GM23338 (cell line): ENCODE data around the gene TCERG1L. TPM values are rescaled to one million over a fixed set of nuclear protein-coding genes. Genes with fewer than 3 reads are reported as not detected.

Source experiments
- ATAC-seq: fragments of 200-7000 bp; cut with Tn5 transposase; 3 replicates; pipeline ENCODE4 v1.9.1; 2020
- DNase-seq: peaks from one replicate; pipeline ENCODE4 v3.0.0-alpha.2; 2015; ENCODE audit warnings: low spot score
- H2AFZ ChIP-seq: fragments of 200-600 bp; sonication (generic); 2 replicates; pipeline ENCODE4 v1.8.0; 2016; ENCODE audit warnings: antibody characterized with exemption, mild to moderate bottlenecking, moderate library complexity
- H3F3A ChIP-seq: fragments of 200-600 bp; sonication (generic); replicated peaks from 2 replicates; pipeline ENCODE4 v1.8.0; 2017; ENCODE audit warnings: antibody characterized with exemption, mixed run types, low read depth
- H3K27ac ChIP-seq: fragments of 200-600 bp; sonication (generic); 2 replicates; pipeline ENCODE4 v1.6.1; 2016; ENCODE audit warnings: low read depth
- H3K27me3 ChIP-seq: fragments of 200-600 bp; sonication (generic); 2 replicates; pipeline ENCODE4 v1.8.0; 2016; ENCODE audit warnings: mild to moderate bottlenecking, mixed run types, moderate library complexity; ENCODE audit not compliant: insufficient read depth
- H3K36me3 ChIP-seq: fragments of 200-600 bp; sonication (generic); 2 replicates; pipeline ENCODE4 v1.8.0; 2016; ENCODE audit warnings: mild to moderate bottlenecking; ENCODE audit not compliant: insufficient read depth
- H3K4me1 ChIP-seq: fragments of 200-600 bp; sonication (generic); 2 replicates; pipeline ENCODE4 v1.8.0; 2016; ENCODE audit warnings: mild to moderate bottlenecking, moderate library complexity; ENCODE audit not compliant: insufficient read depth
- H3K4me2 ChIP-seq: fragments of 200-600 bp; sonication (generic); 2 replicates; pipeline ENCODE4 v1.7.1; 2017; ENCODE audit warnings: mixed run types
- H3K4me3 ChIP-seq: fragments of 200-600 bp; sonication (generic); 2 replicates; pipeline ENCODE4 v1.6.1; 2016; ENCODE audit warnings: mixed run types
- H3K79me2 ChIP-seq: fragments of 200-600 bp; sonication (generic); replicated peaks from 2 replicates; pipeline ENCODE4 v1.8.0; 2017; ENCODE audit warnings: mild to moderate bottlenecking; ENCODE audit not compliant: insufficient read depth
- H3K9me2 ChIP-seq: fragments of 200-600 bp; sonication (generic); 2 replicates; pipeline ENCODE4 v1.8.0; 2017; ENCODE audit not compliant: insufficient read depth
- H4K20me1 ChIP-seq: fragments of 200-600 bp; sonication (generic); replicated peaks from 2 replicates; pipeline ENCODE4 v1.8.0; 2017; ENCODE audit warnings: mild to moderate bottlenecking; ENCODE audit not compliant: insufficient read depth
- H3K27ac Mint-ChIP-seq: 2 replicates; pipeline ENCODE4 v1.8.0; 2020; ENCODE audit warnings: inconsistent platforms, mild to moderate bottlenecking, moderate library complexity, mixed read lengths
- H3K27me3 Mint-ChIP-seq: 3 replicates; pipeline ENCODE4 v1.8.0; 2022; ENCODE audit warnings: low read depth, mild to moderate bottlenecking, moderate library complexity, mixed read lengths, inconsistent platforms; ENCODE audit not compliant: insufficient read depth, poor library complexity
- H3K36me3 Mint-ChIP-seq: 3 replicates; pipeline ENCODE4 v1.8.0; 2021; ENCODE audit warnings: low read depth, mild to moderate bottlenecking, inconsistent platforms, moderate library complexity, mixed read lengths
- H3K4me1 Mint-ChIP-seq: 3 replicates; pipeline ENCODE4 v1.8.0; 2020; ENCODE audit warnings: mild to moderate bottlenecking, inconsistent platforms, mixed read lengths
- H3K4me3 Mint-ChIP-seq: 3 replicates; pipeline ENCODE4 v1.8.0; 2021; ENCODE audit warnings: moderate library complexity, mild to moderate bottlenecking, inconsistent platforms, mixed read lengths
- H3K9me3 Mint-ChIP-seq: 3 replicates; pipeline ENCODE4 v1.8.0; 2020; ENCODE audit warnings: moderate library complexity, mild to moderate bottlenecking, inconsistent platforms, mixed read lengths
- CREB1 ChIP-seq: fragments of 250-450 bp; sonication (Bioruptor Pico); IDR thresholded peaks from 2 replicates; pipeline ENCODE4 v1.5.0; 2020; ENCODE audit warnings: low read depth, mild to moderate bottlenecking, moderate library complexity
- EZH2 ChIP-seq: fragments of 200-600 bp; sonication (generic); IDR thresholded peaks from one replicate; pipeline ENCODE4 v1.8.0; 2017; ENCODE audit warnings: antibody characterized with exemption, mild to moderate bottlenecking, low read depth; ENCODE audit not compliant: unreplicated experiment
- EZH2phosphoT487 ChIP-seq: fragments of 200-600 bp; sonication (generic); IDR thresholded peaks from one replicate; pipeline ENCODE4 v1.8.1; 2018; ENCODE audit warnings: antibody characterized with exemption; ENCODE audit not compliant: unreplicated experiment
- JUNB ChIP-seq: IDR thresholded peaks from one replicate; pipeline ENCODE4 v1.6.1; 2016; ENCODE audit warnings: antibody characterized with exemption; ENCODE audit not compliant: unreplicated experiment
- NANOG ChIP-seq: IDR thresholded peaks from 2 replicates; pipeline ENCODE4 v1.6.1; 2016; ENCODE audit warnings: antibody characterized with exemption, borderline replicate concordance
- POLR2AphosphoS5 ChIP-seq: IDR thresholded peaks from 2 replicates; pipeline ENCODE4 v1.6.1; 2016; ENCODE audit warnings: antibody characterized with exemption, low read depth
- STAT1 ChIP-seq: IDR thresholded peaks from one replicate; pipeline ENCODE4 v1.6.1; 2016; ENCODE audit warnings: antibody characterized with exemption; ENCODE audit not compliant: unreplicated experiment
- polyA plus RNA-seq: library from polyadenylated mRNA; unstranded; fragments of >200 nt; fragmentation: Nextera tagmentation; extraction: Ambion mirVana; gene quantifications from 2 replicates; pipeline ENCODE4 v1.2.1, GENCODE V29; 2016
- total RNA-seq: library from RNA; depleted of rRNA; stranded (reverse); fragments of >200 nt; shearing (Covaris generic); gene quantifications from 2 replicates; pipeline ENCODE4 v1.2.3, GENCODE V29; 2014
- TF ChIP-seq, protein P1 (sequence below): IDR thresholded peaks from one replicate; pipeline ENCODE4 v1.6.1; 2018; ENCODE audit warnings: antibody characterized with exemption; ENCODE audit not compliant: unreplicated experiment
- TF ChIP-seq, protein P2 (sequence below): IDR thresholded peaks from 2 replicates; pipeline ENCODE4 v1.6.1; 2016; ENCODE audit warnings: antibody characterized with exemption
- TF ChIP-seq, protein P3 (sequence below), 2 experiments: fragments of 200-600 bp in 1 of 2; sonication (generic) in 1 of 2; conservative IDR thresholded peaks; 2 replicates each; pipeline versions ENCODE4 v1.5.1 to v1.6.1; 2016 to 2017; ENCODE audit warnings: antibody characterized with exemption in 2 of 2, low read depth in 2 of 2, mild to moderate bottlenecking in 2 of 2, moderate library complexity in 1 of 2

Gene TCERG1L
- total and polyA plus RNA-seq, 2 experiments from 2014 or later = 3.9 to 5.5 TPM

DNA sequence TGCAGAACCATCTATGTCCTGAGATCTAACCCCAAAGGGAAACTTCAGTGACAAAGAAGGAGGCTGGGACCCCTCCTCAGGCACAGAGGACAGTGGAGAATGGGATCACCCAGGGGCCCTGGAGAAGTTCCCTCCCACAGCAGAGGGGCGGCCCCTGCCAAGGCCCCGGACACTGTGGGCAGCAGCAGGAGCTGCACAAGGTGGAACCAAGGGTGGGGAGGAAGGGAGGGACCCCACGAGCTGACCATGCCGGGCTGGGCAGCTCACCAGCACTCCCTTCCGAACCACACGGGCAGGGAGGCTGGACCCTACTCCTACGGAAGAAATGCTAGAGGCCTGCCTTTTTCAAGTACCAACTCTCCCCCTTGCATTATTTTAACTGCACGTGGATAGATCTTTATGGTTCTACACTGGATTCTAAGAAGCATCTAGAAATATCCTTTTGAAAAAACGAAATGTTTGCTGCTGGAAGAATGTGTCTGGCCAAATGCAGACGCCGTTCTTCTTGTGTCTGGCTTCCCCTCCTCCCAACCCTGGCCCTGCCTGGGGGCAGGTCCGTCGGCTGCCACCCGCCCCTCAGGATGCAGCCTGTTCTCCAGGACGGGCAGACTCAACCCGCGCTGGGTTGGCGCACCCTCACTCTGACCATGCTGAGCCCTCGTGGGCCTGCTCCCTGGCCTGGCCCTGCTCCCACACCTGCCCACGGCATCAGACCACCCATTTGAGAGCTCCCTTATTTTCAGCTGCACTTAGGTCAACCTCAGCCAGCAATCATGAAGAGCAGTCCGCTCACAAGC is 193.9 kb downstream of the TCERG1L start:
- Mint-ChIP-seq H3K36me3 (peaks cover 12% of the 10 kb centered on the region), H3K27me3 (peaks cover 7% of the 10 kb centered on the region), H3K9me3 (peaks cover 67% of the 10 kb centered on the region), H3K4me1 (peaks cover 5% of the 10 kb centered on the region; the same call in 1 of the 3 replicates), H3K27ac (no peak overlapping the region), H3K4me3 (no peak overlapping the region)
- Histone ChIP-seq H3K27me3 (no peaks in the 10 kb centered on the region), H3K27ac (no peak overlapping the region), H3K4me2 (no peak overlapping the region), H4K20me1 (no peaks in the 10 kb centered on the region), H3K36me3 (no peaks in the 10 kb centered on the region), H3K79me2 (no peaks in the 10 kb centered on the region), H3F3A (no peaks in the 10 kb centered on the region), H3K4me3 (no peak overlapping the region), H3K4me1 (no peaks in the 10 kb centered on the region), H3K9me2 (no peaks in the 10 kb centered on the region), H2AFZ (no peak overlapping the region)
- no peak for DNase-seq
- no peak for ATAC-seq
- TF ChIP-seq JUNB = no peak
- no peak for TF ChIP-seq NANOG
- TF ChIP-seq, protein P1, sequence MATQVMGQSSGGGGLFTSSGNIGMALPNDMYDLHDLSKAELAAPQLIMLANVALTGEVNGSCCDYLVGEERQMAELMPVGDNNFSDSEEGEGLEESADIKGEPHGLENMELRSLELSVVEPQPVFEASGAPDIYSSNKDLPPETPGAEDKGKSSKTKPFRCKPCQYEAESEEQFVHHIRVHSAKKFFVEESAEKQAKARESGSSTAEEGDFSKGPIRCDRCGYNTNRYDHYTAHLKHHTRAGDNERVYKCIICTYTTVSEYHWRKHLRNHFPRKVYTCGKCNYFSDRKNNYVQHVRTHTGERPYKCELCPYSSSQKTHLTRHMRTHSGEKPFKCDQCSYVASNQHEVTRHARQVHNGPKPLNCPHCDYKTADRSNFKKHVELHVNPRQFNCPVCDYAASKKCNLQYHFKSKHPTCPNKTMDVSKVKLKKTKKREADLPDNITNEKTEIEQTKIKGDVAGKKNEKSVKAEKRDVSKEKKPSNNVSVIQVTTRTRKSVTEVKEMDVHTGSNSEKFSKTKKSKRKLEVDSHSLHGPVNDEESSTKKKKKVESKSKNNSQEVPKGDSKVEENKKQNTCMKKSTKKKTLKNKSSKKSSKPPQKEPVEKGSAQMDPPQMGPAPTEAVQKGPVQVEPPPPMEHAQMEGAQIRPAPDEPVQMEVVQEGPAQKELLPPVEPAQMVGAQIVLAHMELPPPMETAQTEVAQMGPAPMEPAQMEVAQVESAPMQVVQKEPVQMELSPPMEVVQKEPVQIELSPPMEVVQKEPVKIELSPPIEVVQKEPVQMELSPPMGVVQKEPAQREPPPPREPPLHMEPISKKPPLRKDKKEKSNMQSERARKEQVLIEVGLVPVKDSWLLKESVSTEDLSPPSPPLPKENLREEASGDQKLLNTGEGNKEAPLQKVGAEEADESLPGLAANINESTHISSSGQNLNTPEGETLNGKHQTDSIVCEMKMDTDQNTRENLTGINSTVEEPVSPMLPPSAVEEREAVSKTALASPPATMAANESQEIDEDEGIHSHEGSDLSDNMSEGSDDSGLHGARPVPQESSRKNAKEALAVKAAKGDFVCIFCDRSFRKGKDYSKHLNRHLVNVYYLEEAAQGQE = no peak
- no peak for TF ChIP-seq CREB1 (CRISPR knock-in tag)
- TF ChIP-seq POLR2AphosphoS5 = no peak
- TF ChIP-seq EZH2 = no peak
- no peak for TF ChIP-seq STAT1
- TF ChIP-seq, protein P2, sequence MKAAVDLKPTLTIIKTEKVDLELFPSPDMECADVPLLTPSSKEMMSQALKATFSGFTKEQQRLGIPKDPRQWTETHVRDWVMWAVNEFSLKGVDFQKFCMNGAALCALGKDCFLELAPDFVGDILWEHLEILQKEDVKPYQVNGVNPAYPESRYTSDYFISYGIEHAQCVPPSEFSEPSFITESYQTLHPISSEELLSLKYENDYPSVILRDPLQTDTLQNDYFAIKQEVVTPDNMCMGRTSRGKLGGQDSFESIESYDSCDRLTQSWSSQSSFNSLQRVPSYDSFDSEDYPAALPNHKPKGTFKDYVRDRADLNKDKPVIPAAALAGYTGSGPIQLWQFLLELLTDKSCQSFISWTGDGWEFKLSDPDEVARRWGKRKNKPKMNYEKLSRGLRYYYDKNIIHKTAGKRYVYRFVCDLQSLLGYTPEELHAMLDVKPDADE = no peak

DNA sequence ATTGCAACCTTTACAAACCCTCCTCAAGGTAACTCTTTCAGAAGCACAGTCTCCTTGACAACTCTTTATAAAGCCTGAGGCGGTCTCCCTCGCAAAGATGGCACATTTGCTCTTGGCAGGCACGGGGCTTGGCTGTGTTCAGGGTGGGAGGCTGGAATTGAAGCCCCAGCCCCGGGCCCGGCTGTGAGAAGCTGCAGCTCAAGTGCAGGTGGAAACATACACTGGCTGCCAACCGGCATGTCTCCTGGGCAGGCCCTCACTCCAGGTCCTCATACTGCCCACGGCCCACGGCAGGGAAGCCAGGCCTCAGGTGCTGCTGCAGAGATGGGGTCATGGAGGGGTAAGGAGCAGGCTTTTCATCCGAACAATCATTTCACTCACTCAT is 194.5 kb downstream of the TCERG1L start:
- peaks cover 5% of the 10 kb centered on the region; the same call in 1 of the 3 replicates for H3K4me1 Mint-ChIP-seq
- H3K4me3 Mint-ChIP-seq = no peak overlapping the region
- no peaks in the 10 kb centered on the region for H3K27me3 ChIP-seq
- no peaks in the 10 kb centered on the region for H4K20me1 ChIP-seq
- H3K27me3 Mint-ChIP-seq = peaks cover 7% of the 10 kb centered on the region
- no peak overlapping the region for H2AFZ ChIP-seq
- no peaks in the 10 kb centered on the region for H3K79me2 ChIP-seq
- no peaks in the 10 kb centered on the region for H3F3A ChIP-seq
- no peaks in the 10 kb centered on the region for H3K9me2 ChIP-seq
- no peaks in the 10 kb centered on the region for H3K36me3 ChIP-seq
- H3K27ac ChIP-seq = no peak overlapping the region
- no peak overlapping the region for H3K4me3 ChIP-seq
- no peak overlapping the region for H3K27ac Mint-ChIP-seq
- no peaks in the 10 kb centered on the region for H3K4me1 ChIP-seq
- DNase-seq (no peak), ATAC-seq (no peak)
- peaks cover 7% of the 10 kb centered on the region; the same call in 2 of the 3 replicates for H3K36me3 Mint-ChIP-seq
- H3K9me3 Mint-ChIP-seq = peaks cover 61% of the 10 kb centered on the region
- no peak overlapping the region for H3K4me2 ChIP-seq
- no peak for TF ChIP-seq EZH2phosphoT487
- TF ChIP-seq, protein P2 = no peak
- TF ChIP-seq, protein P3, sequence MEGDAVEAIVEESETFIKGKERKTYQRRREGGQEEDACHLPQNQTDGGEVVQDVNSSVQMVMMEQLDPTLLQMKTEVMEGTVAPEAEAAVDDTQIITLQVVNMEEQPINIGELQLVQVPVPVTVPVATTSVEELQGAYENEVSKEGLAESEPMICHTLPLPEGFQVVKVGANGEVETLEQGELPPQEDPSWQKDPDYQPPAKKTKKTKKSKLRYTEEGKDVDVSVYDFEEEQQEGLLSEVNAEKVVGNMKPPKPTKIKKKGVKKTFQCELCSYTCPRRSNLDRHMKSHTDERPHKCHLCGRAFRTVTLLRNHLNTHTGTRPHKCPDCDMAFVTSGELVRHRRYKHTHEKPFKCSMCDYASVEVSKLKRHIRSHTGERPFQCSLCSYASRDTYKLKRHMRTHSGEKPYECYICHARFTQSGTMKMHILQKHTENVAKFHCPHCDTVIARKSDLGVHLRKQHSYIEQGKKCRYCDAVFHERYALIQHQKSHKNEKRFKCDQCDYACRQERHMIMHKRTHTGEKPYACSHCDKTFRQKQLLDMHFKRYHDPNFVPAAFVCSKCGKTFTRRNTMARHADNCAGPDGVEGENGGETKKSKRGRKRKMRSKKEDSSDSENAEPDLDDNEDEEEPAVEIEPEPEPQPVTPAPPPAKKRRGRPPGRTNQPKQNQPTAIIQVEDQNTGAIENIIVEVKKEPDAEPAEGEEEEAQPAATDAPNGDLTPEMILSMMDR (conservative IDR thresholded peaks at IDR 0.05; ENCODE audit: low read depth in 2 of 2) = no peak
